ENCODE data around the gene CUEDC1. TPM values are rescaled to one million over a fixed set of nuclear protein-coding genes. Genes with fewer than 3 reads are reported as not detected.

Gene CUEDC1
- total RNA-seq, 1 donor from 2014 or later = 38.4 TPM

DNA sequence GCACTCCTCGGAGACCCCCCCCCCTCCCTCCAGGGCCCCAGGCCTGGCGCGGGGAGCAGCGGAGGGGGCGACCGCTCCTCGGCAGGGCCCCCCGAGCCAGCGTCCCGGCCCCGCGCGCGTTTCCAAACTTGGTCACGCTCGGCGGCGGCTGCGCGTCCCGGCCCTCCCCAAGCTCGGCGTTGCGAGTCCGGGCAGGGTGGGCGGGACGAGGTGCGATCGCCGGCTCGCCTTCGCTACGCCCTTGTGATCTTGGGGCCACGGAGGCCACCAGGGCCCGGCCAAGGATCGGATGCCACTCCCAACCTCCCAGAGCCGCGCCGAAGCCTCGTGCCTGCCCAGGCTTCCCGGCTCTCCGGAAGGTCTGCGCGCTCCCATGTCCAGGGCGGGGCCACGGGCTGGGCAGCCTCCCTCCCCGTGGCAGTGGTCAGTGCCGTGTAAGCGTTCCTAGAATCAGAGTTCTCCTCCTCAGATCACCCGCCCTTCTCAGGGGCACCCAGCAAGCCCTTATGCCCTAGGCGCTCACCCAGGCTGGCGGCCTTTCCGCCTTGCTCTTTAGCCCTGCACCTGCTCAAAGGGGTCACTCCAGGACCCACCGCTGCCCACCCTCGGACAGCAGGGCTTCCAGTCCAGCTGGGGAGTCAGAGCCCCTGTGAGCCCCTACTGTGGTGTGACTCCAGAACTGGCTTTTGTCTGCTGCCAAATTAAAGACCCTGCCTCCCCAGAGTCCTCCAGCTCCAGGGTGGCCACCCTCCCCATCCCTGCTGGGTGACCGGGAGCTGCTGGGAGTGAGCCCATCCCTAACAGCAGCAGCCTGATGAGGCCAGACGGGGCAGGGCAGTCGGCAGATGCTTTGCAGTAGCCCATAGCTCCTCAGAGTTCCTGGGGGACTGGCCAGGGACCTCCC is 93.2 kb downstream of the CUEDC1 start:
- TF ChIP-seq, protein P1, sequence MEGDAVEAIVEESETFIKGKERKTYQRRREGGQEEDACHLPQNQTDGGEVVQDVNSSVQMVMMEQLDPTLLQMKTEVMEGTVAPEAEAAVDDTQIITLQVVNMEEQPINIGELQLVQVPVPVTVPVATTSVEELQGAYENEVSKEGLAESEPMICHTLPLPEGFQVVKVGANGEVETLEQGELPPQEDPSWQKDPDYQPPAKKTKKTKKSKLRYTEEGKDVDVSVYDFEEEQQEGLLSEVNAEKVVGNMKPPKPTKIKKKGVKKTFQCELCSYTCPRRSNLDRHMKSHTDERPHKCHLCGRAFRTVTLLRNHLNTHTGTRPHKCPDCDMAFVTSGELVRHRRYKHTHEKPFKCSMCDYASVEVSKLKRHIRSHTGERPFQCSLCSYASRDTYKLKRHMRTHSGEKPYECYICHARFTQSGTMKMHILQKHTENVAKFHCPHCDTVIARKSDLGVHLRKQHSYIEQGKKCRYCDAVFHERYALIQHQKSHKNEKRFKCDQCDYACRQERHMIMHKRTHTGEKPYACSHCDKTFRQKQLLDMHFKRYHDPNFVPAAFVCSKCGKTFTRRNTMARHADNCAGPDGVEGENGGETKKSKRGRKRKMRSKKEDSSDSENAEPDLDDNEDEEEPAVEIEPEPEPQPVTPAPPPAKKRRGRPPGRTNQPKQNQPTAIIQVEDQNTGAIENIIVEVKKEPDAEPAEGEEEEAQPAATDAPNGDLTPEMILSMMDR (IDR thresholded peaks at IDR 0.05) = no peak
- peaks cover 26% of the 10 kb centered on the region for H3K4me1 Mint-ChIP-seq (ENCODE audit: unreplicated experiment)
- peaks cover 10% of the 10 kb centered on the region for H3K36me3 Mint-ChIP-seq (ENCODE audit: unreplicated experiment)
- no peak overlapping the region for H3K4me3 Mint-ChIP-seq (ENCODE audit: unreplicated experiment)
- H3K27me3 Mint-ChIP-seq (ENCODE audit: unreplicated experiment) = no peaks in the 10 kb centered on the region
- H3K9me3 Mint-ChIP-seq (ENCODE audit: unreplicated experiment) = no peaks in the 10 kb centered on the region
- no peak overlapping the region for H3K27ac Mint-ChIP-seq (ENCODE audit: unreplicated experiment)
- no peak for DNase-seq (ENCODE audit: extremely low spot score, unreplicated experiment)

DNA sequence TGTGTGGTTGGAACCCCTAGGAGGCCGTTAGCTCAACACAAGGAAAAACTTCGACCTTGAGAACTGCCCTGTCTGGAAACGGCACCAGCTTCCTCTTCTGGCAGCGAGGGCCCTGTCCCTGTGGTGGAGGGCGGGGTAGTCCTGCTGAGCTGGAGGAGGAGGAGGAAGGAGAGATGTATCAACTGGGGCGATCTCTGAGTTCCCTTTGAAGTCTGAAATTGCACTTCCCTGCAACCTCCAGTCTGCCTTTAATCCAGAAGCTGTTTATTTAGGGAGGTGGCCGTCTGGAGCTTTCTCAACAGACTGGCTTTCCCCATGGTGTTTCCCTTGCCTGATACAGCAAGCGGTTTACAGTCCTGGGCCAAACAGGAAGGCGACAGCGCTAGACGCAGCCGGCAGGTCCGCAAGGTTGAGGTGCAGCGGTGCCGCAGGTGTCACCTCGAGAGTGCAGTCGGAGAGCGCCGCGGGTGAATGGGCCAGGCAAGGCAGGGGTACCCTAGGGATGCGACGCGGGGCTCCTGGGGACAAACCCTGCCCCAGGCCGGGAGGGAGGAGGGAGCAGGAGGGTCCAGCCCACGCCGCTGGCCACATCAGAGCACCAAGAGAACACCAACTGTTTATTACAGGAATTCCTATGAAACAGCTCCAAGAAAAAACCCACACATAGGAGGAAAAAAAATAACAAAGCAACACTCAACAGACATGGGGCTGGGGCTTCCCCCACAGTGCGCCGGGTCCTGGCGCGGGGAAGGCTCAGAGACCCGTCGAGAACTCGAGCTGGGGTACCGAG is 94.0 kb downstream of the CUEDC1 start:
- H3K4me3 Mint-ChIP-seq (ENCODE audit: unreplicated experiment) = peak overlapping the region; percentile 42
- H3K9me3 Mint-ChIP-seq (ENCODE audit: unreplicated experiment) = no peaks in the 10 kb centered on the region
- DNase-seq (ENCODE audit: extremely low spot score, unreplicated experiment) = no peak
- H3K27ac Mint-ChIP-seq (ENCODE audit: unreplicated experiment) = peak overlapping the region; percentile 7
- H3K36me3 Mint-ChIP-seq (ENCODE audit: unreplicated experiment) = peaks cover 10% of the 10 kb centered on the region
- peaks cover 26% of the 10 kb centered on the region for H3K4me1 Mint-ChIP-seq (ENCODE audit: unreplicated experiment)
- TF ChIP-seq, protein P1 (IDR thresholded peaks at IDR 0.05) = no peak
- no peaks in the 10 kb centered on the region for H3K27me3 Mint-ChIP-seq (ENCODE audit: unreplicated experiment)

DNA sequence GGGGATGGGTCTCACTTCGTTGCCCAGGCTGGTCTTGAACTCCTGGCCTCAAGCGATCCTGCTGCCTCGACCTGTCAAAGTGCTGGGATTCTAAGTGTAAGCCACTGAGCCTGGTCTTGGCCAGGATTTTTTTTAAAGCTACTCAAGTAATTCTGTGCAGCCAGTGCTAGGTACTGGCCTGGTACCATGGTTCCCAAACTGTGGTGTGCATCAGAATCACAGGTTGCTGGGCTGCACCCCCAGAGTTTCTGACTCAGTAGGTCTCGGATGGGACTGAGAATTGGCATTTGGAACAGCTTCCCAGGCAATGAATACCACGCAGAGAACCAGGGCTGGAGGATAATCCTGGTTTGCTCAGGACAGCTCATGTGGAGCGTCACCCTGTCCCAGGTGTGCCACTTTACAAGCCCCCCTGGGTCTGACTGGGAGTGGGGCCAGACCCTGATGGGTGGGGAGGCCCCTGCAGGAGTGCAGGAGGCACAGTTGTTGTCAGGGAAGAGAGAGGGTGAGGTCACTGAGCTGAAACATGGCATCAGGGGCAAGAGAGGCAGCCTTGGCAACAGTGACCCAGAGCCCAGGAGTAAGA is 94.7 kb downstream of the CUEDC1 start:
- H3K27me3 Mint-ChIP-seq (ENCODE audit: unreplicated experiment) = no peaks in the 10 kb centered on the region
- no peak for DNase-seq (ENCODE audit: extremely low spot score, unreplicated experiment)
- peak overlapping the region; percentile 44 for H3K27ac Mint-ChIP-seq (ENCODE audit: unreplicated experiment)
- peaks cover 7% of the 10 kb centered on the region for H3K36me3 Mint-ChIP-seq (ENCODE audit: unreplicated experiment)
- TF ChIP-seq, protein P1 (IDR thresholded peaks at IDR 0.05) = no peak
- H3K4me3 Mint-ChIP-seq (ENCODE audit: unreplicated experiment) = no peak overlapping the region
- peaks cover 26% of the 10 kb centered on the region for H3K4me1 Mint-ChIP-seq (ENCODE audit: unreplicated experiment)
- H3K9me3 Mint-ChIP-seq (ENCODE audit: unreplicated experiment) = no peaks in the 10 kb centered on the region

DNA sequence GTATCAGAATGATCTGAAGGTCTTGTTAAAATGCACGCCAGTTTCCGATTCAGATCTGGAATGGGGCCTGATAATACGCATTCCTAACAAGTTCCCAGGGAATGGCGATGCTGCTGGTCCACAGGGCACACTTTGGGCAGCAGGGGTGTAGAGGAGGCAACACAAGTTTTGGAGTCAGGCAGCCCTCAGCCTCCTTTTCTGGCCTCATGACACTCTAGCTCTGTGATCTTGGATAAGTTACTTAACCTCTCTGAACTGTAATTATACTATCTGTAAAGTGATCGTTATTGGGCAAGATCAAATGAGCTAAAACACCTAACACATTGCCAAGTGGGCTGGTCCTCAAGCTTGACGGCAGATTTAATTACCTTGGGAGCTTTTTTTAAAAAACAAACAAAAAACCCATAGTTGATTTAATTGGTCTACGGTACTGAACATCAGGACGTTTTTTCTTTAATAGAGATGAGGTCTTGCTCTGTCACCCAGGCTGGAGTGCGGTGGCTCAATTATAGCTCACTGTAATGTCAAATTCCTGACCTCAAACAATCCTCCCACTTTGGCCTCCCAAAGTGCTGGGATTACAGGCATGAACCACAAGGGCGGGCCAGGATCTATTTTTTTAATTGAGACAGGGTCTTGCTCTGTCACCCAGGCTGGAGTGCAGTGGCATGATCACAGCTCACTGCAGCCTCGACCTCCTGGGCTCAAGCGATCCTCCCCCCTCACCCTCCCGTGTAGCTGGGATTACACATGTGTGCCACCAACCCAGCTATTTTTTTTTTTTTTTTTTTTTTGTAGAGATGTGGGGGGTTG is 95.4 kb downstream of the CUEDC1 start:
- TF ChIP-seq, protein P1 (IDR thresholded peaks at IDR 0.05) = no peak
- no peak overlapping the region for H3K27ac Mint-ChIP-seq (ENCODE audit: unreplicated experiment)
- no peaks in the 10 kb centered on the region for H3K9me3 Mint-ChIP-seq (ENCODE audit: unreplicated experiment)
- no peaks in the 10 kb centered on the region for H3K27me3 Mint-ChIP-seq (ENCODE audit: unreplicated experiment)
- peaks cover 26% of the 10 kb centered on the region for H3K4me1 Mint-ChIP-seq (ENCODE audit: unreplicated experiment)
- H3K36me3 Mint-ChIP-seq (ENCODE audit: unreplicated experiment) = peaks cover under 1% of the 10 kb centered on the region
- no peak for DNase-seq (ENCODE audit: extremely low spot score, unreplicated experiment)
- no peak overlapping the region for H3K4me3 Mint-ChIP-seq (ENCODE audit: unreplicated experiment)
